ENCODE results near the gene OR5H2. TPM values are rescaled to one million over a fixed set of nuclear protein-coding genes. Genes with fewer than 3 reads are reported as not detected.

The OR5H2 gene
- total RNA-seq, 4 donors from 2014 or later = not detected

GRCh38 chr3:98322686-98323085 lies 40.4 kb downstream of the OR5H2 start:
- DNase-seq = no peak
- WGBS, 2 donors = 83 to 89% methylated on average over 2 of the region's 2 CpGs
- peaks cover 0 to 7% of the 10 kb centered on the region in 2 donors for H3K4me1 ChIP-seq
- H3K4me3 ChIP-seq (replicated peaks in 1 of 3) = no peak overlapping the region
- no peaks in the 10 kb centered on the region for H3K27me3 ChIP-seq
- TF ChIP-seq CTCF (IDR thresholded peaks at IDR 0.05) = no peak
- no peak for TF ChIP-seq POLR2A (IDR thresholded peaks at IDR 0.05)
- H3K27ac ChIP-seq = no peak overlapping the region
- no peaks in the 10 kb centered on the region for H3K36me3 ChIP-seq
- intact Hi-C loops (cut with DNase I) = no loop called here
- no peaks in the 10 kb centered on the region for H3K9me3 ChIP-seq

GRCh38 chr3:98323425-98323824 lies 41.1 kb downstream of the OR5H2 start:
- no peak overlapping the region for H3K4me3 ChIP-seq (replicated peaks in 1 of 3)
- TF ChIP-seq POLR2A (IDR thresholded peaks at IDR 0.05) (no peak), CTCF (IDR thresholded peaks at IDR 0.05) (no peak)
- H3K36me3 ChIP-seq = no peaks in the 10 kb centered on the region
- intact Hi-C loops (cut with DNase I) = no loop called here
- DNase-seq = no peak
- H3K27me3 ChIP-seq = no peaks in the 10 kb centered on the region
- H3K27ac ChIP-seq = no peak overlapping the region
- H3K4me1 ChIP-seq = peaks cover 0 to 7% of the 10 kb centered on the region in 2 donors
- H3K9me3 ChIP-seq = no peaks in the 10 kb centered on the region

GRCh38 chr3:98325055-98325454 lies 42.8 kb downstream of the OR5H2 start:
- no peaks in the 10 kb centered on the region for H3K36me3 ChIP-seq
- 31 to 47% methylated on average over 12 of the region's 12 CpGs for WGBS, 2 donors
- DNase-seq = peak; percentile 2 to 14
- TF ChIP-seq CTCF (IDR thresholded peaks at IDR 0.05) (no peak), POLR2A (IDR thresholded peaks at IDR 0.05) (no peak)
- H3K27ac ChIP-seq = no peak overlapping the region
- H3K4me3 ChIP-seq (replicated peaks in 1 of 3) = peak overlapping the region in 1 of 3 donors; percentile 6
- peaks cover 0 to 7% of the 10 kb centered on the region in 2 donors for H3K4me1 ChIP-seq
- H3K27me3 ChIP-seq = no peaks in the 10 kb centered on the region
- H3K9me3 ChIP-seq = no peaks in the 10 kb centered on the region
- intact Hi-C loops (cut with DNase I) = loop anchor here (5.0 kb wide), 1 partner anchor 283 kb away; no protein-coding TSS in a partner anchor

GRCh38 chr3:98326105-98326893 lies 44.0 kb downstream of the OR5H2 start:
- H3K36me3 ChIP-seq = no peaks in the 10 kb centered on the region
- WGBS, 2 donors = 77% methylated on average over 2 of the region's 2 CpGs
- TF ChIP-seq POLR2A (IDR thresholded peaks at IDR 0.05) (no peak), CTCF (IDR thresholded peaks at IDR 0.05) (no peak)
- H3K4me3 ChIP-seq (replicated peaks in 1 of 3) = no peak overlapping the region
- intact Hi-C loops (cut with DNase I) = loop anchor here (5.0 kb wide), 1 partner anchor 284 kb away; no protein-coding TSS in a partner anchor
- H3K27me3 ChIP-seq = no peaks in the 10 kb centered on the region
- H3K4me1 ChIP-seq = peaks cover 0 to 7% of the 10 kb centered on the region in 2 donors
- no peak for DNase-seq
- no peak overlapping the region for H3K27ac ChIP-seq
- H3K9me3 ChIP-seq = no peaks in the 10 kb centered on the region

- H3K4me1 ChIP-seq = peaks cover 0 to 7% of the 10 kb centered on the region in 2 donors
- no peak overlapping the region for H3K4me3 ChIP-seq (replicated peaks in 1 of 3)
- DNase-seq = no peak
- intact Hi-C loops (cut with DNase I) = loop anchor here (5.0 kb wide), 1 partner anchor 285 kb away; no protein-coding TSS in a partner anchor
- no peaks in the 10 kb centered on the region for H3K36me3 ChIP-seq
- no peak for TF ChIP-seq CTCF (IDR thresholded peaks at IDR 0.05)
- no peak for TF ChIP-seq POLR2A (IDR thresholded peaks at IDR 0.05)
- no peaks in the 10 kb centered on the region for H3K9me3 ChIP-seq
- no peak overlapping the region for H3K27ac ChIP-seq
- no peaks in the 10 kb centered on the region for H3K27me3 ChIP-seq
These were observed 44.6 kb downstream of the OR5H2 start for GRCh38 chr3:98326945-98327344.
